Mucosa of descending colon (tissue), 3 donors: ENCODE data around the gene FBXO24. TPM values are rescaled to one million over a fixed set of nuclear protein-coding genes. Genes with fewer than 3 reads are reported as not detected.

Experiments
- ATAC-seq: fragments of 200-7000 bp; cut with Tn5 transposase; one replicate; pipeline ENCODE4 v1.9.1; 2020; ENCODE audit warnings: mild to moderate bottlenecking, moderate library complexity
- DNase-seq, 3 donors: peaks; one replicate each; pipeline ENCODE4 v3.0.0-alpha.2; 2020
- H3K36me3 ChIP-seq: fragments of 200-600 bp; one replicate; pipeline ENCODE4 v1.8.0; 2021; ENCODE audit warnings: low read depth, mild to moderate bottlenecking
- H3K4me1 ChIP-seq: fragments of 200-600 bp; one replicate; pipeline ENCODE4 v1.8.0; 2021; ENCODE audit warnings: low read depth, mild to moderate bottlenecking
- H3K4me3 ChIP-seq: fragments of 200-600 bp; one replicate; pipeline ENCODE4 v1.8.0; 2021; ENCODE audit warnings: mild to moderate bottlenecking
- H3K9me3 ChIP-seq: fragments of 200-600 bp; one replicate; pipeline ENCODE4 v1.8.0; 2021; ENCODE audit warnings: mild to moderate bottlenecking
- intact Hi-C, 2 donors: fragments of 100-400 bp; cut with DNase I in 1 of 2; cut with micrococcal nuclease in 1 of 2; formaldehyde crosslinking; loops; one replicate each; pipeline versions ENCODE4 v1.11.0 to v1.11.1; 2022; cut with DNase I, micrococcal nuclease
- total RNA-seq, 3 donors: library from RNA; stranded (reverse); fragmentation: NEBNext Ultra II Directional in 2 of 3; extraction: Animal tissue kit (Norgen Biotek cat#: 25700) in 2 of 3; gene quantifications; one replicate each; pipeline versions ENCODE4 v1.2.1 to v1.2.4, GENCODE V29; 2021 to 2023
- TF ChIP-seq, protein P1 (sequence below): fragments of 200-600 bp; IDR thresholded peaks from one replicate; pipeline ENCODE4 v1.8.0; 2022; ENCODE audit warnings: antibody characterized with exemption, mild to moderate bottlenecking
- donor health status: DM: no; HTN: no; CAD: no; lungs with moderate emphysema.
- donor health status: DM: no; HTN: no; CAD: no.
- donor health status: DM: no; HTN: yes; CAD: no.

Gene FBXO24
- total RNA-seq, 3 donors from 2014 or later, result 0.48 to 1.1 (median 0.66) TPM

DNA sequence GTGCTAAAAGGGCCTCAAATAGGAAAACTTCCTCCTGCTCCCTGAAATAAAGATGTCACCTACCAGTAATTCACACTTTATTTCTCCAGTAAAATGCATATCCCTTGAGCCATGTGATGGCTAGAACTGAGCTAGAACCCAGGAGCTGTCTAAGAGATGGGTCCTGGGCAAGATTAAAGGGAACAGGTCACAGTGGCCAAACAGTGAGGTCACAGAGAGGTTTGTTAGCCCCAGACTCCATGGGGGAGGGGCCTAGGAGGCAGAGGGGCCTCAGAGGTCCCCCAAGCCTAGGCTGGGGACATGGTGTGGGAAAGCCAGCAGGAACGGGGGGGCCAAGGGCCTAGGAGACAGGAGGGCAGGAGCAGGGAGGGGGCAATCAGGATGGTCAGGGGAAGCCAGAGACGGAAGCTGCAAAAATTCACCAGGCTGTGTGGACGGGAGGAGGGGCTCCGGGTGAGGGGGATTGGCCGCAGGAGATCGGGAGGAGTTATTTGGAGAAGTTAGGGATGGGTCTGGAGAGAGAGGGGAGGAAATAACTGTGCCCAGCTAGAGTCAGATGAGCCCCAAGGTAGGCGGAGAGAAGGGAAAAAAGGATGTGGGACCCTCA is 3.3 kb downstream of the FBXO24 start:
- Histone ChIP-seq H3K36me3 (peaks cover 8% of the 10 kb centered on the region), H3K9me3 (no peaks in the 10 kb centered on the region), H3K4me3 (no peak overlapping the region), H3K4me1 (peaks cover 11% of the 10 kb centered on the region)
- TF ChIP-seq, protein P1, sequence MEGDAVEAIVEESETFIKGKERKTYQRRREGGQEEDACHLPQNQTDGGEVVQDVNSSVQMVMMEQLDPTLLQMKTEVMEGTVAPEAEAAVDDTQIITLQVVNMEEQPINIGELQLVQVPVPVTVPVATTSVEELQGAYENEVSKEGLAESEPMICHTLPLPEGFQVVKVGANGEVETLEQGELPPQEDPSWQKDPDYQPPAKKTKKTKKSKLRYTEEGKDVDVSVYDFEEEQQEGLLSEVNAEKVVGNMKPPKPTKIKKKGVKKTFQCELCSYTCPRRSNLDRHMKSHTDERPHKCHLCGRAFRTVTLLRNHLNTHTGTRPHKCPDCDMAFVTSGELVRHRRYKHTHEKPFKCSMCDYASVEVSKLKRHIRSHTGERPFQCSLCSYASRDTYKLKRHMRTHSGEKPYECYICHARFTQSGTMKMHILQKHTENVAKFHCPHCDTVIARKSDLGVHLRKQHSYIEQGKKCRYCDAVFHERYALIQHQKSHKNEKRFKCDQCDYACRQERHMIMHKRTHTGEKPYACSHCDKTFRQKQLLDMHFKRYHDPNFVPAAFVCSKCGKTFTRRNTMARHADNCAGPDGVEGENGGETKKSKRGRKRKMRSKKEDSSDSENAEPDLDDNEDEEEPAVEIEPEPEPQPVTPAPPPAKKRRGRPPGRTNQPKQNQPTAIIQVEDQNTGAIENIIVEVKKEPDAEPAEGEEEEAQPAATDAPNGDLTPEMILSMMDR, result no peak
- no peak for ATAC-seq
- intact Hi-C loops, result no loop called here
- peak in 1 of 3 donors; percentile 26 for DNase-seq

DNA sequence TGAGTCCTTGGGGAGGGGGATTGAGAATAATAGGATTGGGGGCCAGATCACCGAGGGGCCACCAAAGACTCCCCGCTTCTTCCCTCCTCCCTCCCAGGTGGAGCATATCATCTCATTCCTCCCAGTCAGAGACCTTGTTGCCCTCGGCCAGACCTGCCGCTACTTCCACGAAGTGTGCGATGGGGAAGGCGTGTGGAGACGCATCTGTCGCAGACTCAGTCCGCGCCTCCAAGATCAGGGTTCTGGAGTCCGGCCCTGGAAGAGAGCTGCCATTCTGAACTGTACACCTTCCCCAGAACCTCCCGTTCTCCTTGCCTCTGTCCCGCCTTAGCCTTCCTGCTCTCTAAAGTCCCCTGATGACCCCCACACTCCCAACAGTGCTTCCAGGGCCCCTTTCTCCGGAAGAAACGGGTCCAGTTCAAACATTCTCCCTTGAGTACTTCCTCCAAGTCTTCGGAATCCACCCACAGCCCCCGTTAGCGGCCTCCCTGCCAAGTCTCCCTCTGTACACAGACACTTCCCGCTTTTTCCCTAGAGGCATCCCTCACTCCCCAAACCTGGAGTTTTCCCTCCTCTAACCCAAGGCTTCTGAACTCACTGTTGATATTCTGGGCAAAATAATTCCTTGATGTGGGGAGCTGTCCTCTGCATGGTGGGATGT is 4.1 kb downstream of the FBXO24 start:
- DNase-seq (peak in 2 of 3 donors; percentile 18 to 39), ATAC-seq (no peak)
- Histone ChIP-seq H3K4me1 (peaks cover 4% of the 10 kb centered on the region), H3K4me3 (no peak overlapping the region), H3K9me3 (no peaks in the 10 kb centered on the region), H3K36me3 (peaks cover 8% of the 10 kb centered on the region)
- intact Hi-C loops, result no loop called here
- TF ChIP-seq, protein P1, result no peak

DNA sequence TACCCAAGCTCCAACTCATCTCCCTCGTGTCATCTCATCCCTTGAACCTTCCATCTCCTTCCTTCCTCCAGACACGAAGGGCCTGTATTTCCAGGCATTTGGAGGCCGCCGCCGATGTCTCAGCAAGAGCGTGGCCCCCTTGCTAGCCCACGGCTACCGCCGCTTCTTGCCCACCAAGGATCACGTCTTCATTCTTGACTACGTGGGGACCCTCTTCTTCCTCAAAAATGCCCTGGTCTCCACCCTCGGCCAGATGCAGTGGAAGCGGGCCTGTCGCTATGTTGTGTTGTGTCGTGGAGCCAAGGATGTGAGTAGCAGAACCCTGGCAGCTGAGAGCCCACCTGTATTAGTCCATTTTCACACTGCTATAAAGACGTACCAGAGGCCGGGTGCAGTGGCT is 5.5 kb downstream of the FBXO24 start:
- H3K4me3 ChIP-seq, result no peak overlapping the region
- no peak for ATAC-seq
- DNase-seq, result no peak

DNA sequence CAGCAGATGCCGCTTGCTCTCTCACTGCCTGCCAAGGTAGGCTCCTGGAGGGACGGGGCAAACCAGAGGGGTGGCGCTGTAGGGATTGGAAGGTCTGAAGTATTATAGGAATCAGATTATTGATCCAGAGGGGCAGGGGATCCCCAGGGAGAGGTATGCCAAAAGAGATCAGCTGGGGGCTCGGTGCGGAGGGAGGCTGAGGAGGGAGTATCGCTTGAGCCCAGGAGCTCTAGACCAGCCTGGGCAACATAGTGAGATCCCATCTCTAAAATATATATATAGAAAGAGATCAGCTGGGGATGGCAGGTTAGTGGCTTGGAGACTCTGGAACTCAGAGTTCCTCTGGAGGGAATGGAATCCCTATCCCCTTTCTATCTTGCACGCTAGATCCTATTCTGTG is 9.1 kb downstream of the FBXO24 start:
- no peak overlapping the region for H3K4me3 ChIP-seq
- ATAC-seq (no peak), DNase-seq (peak in 1 of 3 donors; percentile 34)
- no peaks in the 10 kb centered on the region for H3K4me1 ChIP-seq
- no peaks in the 10 kb centered on the region for H3K9me3 ChIP-seq
- intact Hi-C loops, result no loop called here
- TF ChIP-seq, protein P1, result no peak
- no peaks in the 10 kb centered on the region for H3K36me3 ChIP-seq

More for the DNA sequence above, 5.5 kb downstream of the FBXO24 start:
- Histone ChIP-seq H3K36me3 (peaks cover under 1% of the 10 kb centered on the region), H3K9me3 (no peaks in the 10 kb centered on the region), H3K4me1 (peaks cover 3% of the 10 kb centered on the region)
- TF ChIP-seq, protein P1, result no peak
- intact Hi-C loops, result no loop called here

DNA sequence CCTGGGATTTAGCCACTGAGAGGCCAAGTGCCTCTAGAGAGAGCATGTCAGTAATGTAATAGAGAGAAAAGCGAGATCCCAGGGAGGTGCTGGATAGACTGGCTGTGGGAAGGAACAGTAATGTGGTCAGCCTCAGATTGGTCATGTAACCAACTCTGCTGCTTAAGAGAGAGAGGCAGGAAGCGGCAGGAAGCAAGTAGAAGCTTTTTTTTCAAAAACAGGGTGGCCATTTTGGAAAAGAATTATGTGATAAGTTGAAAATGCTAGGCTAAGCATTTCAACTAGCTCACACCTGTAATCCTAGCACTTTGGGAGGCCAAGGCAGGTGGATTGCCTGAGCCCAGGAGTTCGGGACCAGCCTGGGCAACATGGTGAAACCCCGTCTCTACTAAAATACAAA is 12.3 kb downstream of the FBXO24 start:
- Histone ChIP-seq H3K4me1 (peaks cover 5% of the 10 kb centered on the region), H3K9me3 (no peaks in the 10 kb centered on the region), H3K4me3 (no peak overlapping the region), H3K36me3 (no peaks in the 10 kb centered on the region)
- DNase-seq (no peak), ATAC-seq (no peak)
- TF ChIP-seq, protein P1, result no peak
- intact Hi-C loops, result no loop called here
